ENCODE measurements around the gene MYPOP.

DNA sequence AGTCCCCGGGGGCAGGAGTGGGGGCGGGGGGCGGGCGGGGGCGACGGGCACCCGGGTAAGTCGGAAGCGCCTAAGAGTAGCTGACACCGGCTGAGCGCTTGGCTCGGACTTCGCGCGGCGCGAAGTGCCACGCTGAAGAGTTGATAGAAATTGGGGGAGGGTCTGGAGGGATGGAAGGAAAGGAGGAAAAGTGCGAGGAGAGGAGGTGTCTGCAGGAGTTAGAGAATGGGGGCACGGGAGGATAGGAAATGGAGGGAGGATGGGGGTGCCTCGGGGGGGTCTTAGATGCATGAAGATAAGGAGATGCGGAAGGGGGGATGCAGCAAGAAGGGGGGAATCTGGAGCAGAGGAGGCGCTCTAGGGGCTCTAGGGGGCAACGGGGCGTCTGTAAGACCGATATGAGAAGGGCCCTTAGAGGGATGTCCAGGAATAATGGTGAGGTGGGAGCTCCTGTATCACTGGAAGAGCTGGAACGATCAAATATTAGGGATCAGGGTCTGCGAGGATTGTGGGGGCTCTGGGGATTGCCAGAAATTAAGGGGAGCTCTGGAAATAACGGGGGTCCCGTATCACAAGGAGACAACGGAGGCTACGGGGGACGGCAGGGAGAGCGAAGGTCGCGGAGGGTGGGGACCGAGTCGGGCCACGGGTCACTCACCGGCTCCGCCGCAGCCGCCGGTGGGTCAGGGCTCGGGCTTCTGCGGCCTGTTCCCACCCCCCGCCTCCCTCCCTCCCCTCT lies at the start of gene MYPOP:
- no peak for TF ChIP-seq CTCF (IDR thresholded peaks at IDR 0.05)
- no peak for TF ChIP-seq POLR2A (IDR thresholded peaks at IDR 0.05)

Measured in testis (tissue), 2 donors.